OCI-M2 (cell line): ENCODE measurements around the gene AKT1S1.
"Not testable (repeated sequence)": the region's sequence is repeated elsewhere in the genome, so short reads cannot be mapped to it uniquely, and the experiment has no call there.

Source experiments
- DNase-seq: peaks from one replicate; lab custom pipeline; 2025; ENCODE audit not compliant: unreplicated experiment; lab: John Stamatoyannopoulos, UW

AKT1S1 gene

DNA sequence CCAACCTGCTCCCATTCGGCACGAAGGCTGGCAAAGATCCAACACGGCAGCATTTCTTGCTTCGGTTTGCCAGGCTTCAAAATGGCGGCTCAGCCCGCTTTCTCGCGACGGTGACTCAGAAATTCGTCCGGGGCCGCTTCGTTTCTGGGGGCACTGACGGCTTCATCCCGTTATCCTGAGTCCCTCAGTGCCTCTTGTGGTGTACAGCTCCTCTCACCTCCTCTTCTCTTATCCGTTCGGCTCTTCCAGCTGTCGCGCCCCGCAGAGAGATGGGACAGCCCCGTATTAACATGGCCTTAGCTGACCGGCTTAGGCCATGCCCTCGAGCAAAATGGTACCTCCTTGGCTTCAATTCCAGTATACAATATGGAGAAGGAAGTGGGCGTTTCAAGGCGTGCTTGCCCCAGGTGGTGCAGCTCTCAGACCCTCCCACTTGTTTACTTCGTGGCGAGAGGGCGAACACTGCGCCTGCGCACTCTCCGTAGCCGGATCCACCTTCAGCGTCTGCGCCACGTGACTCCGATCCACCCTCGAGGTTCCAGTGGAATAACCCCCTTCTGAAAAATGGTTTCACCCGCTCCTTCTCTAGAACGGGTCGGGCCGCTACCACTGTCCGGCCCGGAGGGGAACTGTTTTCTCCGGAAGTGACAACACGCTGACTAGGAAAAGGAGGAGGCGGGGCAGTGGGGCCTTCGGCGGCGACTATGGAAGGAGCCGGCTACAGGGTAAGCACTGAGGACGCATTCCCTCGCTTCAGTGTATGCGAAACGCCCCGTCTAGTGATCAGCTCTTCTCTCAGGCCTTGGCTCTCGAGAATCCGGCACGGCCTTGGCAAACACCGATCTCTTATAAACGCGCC, at the start of gene AKT1S1, which contains the start of gene TBC1D17:
TSS of gene AKT1S1 (minus strand) at position 336 of the 859 bp plus-strand sequence. CDS start 4,060 bp downstream, outside the sequence.
TSS of gene TBC1D17 (plus strand) at position 683 of the 859 bp plus-strand sequence. CDS start at position 705, 22 bp downstream.
- peak; percentile 98 for DNase-seq

DNA sequence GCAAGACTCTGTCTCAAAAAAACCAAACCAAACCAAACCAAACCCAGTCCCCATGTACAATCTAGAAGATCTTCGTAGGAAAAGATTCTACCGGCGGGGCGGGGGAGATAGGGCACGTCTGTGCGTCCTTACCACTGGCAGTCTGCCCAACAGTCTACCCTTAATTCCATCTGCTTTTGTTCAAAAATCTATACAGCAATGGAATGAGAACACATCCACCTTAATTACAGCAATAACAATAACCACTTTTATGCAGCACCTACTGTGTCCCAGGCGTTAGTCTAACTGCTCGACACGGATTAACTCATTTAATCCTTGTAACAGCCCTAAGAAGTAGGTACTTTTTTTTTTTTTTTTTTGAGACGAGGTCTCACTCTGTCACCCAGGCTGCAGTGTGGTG, 49.4 kb upstream of the AKT1S1 start:
- DNase-seq, result no peak

DNA sequence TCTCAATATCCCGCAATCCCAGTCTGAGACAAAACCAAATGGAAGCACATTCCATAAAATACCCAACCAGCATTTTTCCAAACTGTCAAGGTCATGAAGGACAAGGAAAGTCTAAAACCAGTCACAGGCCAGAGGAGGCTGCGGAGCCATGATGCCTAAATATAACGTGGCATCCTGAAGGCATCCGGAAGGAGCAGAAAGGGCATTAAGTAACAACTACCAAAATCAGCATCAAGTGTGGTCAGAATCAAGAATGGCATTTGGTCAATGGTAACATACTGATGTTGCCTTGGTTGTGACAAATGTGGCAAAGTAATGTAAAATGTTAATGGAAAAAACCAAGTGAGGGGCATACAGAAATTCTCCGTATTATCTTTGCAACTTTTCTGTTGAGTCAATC, 48.3 kb upstream of the AKT1S1 start:
- no peak for DNase-seq

DNA sequence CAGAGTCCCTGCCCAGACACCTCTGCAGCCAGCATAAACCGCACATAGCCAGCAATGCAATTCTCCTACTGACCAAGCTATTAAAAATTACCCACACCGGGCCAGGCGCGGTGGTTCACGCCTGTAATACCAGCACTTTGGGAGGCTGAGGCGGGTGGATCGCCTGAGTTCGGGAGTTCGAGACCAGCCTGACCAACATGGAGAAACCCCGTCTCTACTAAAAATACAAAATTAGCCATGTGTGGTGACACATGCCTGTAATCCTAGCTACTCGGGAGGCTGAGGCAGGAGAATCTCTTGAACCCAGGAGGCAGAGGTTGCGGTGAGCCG, 47.7 kb upstream of the AKT1S1 start:
- not testable (repeated sequence) for DNase-seq

DNA sequence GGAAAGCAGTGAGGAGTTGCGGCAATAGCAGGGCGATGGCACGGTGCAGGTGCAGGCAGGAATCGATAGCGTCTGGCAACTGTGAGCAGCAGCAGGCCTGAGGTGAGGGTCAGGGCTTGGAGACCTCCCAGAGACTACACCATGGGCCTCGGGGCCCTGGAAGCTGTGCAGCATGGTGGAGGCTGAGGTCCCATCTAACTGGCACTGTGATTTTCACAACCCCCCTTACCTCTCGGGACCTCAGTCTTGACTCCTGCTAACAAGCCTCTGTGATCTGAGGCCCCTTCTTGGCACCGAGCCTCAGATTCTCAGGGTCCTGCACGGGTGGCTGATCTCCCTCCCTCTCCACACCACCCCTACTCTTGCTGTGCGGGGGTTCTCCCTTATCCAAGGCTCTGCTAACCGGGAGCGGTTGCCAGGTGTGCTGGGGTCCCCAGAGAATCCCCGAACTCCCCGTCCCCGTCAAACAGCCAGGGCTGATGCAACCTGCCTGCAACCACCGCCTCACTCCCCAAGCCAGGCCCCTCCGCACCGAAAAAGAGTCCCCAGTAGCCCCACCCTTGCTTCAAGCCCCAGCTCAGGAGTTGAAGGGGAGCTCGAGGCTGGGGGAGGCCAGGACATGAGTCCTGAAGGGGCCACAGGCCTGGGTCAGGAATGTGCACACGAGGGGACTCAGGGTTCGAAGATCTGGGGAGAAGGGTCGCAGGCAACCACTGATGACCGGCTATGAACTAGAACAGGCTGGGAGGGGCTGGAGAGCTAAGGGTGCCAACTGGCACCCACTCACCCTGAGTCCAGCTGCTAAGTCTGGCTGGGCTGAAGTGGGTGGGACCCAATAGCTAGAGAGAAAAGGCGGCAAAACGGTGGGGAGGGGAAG, 47.1 kb upstream of the AKT1S1 start:
- DNase-seq, result no peak

DNA sequence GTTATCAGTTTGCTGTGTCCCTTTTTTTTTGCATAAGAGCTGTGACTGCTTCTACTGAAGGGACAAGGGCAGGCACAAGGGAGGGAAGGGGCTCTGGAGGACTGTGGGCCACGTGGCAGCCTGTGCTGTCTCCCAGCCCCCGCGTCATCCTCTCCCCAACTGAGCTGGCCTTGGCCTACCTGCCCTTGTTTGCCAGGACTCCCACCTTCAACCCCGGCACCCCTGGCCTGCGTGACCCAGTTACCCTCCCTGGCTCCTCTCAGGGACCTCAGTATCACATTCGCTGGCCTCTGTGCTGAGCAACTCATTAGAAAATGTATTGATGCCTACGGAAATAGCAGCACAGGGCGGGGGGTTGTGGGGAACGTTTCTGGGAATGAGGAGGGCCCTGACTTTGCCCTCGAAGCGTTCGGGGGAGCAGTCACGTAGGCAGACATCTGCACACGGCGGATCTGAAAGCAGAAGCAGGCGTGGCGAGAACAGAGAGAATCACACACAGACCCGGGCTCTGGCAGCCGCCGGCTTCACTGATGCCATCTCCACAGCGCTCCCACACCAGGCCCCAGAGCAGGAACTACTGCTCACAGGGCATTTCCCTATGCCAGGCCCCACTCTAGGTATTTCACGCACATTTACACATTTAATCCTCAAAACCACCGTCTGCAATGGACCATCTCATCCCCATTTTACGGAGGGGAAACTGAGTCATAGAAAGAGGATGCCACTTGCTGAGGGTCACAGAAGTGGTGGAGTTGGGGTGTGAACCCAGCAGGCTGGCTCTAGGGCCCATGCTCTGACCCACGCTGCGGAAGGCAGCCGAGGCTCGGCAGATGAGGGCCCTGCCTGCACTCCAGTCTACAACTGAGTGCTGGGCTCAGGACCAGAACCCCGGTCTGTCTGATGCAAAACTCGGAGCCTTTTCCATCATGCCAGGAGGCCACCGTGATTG, 46.2 kb upstream of the AKT1S1 start:
- DNase-seq, result no peak

DNA sequence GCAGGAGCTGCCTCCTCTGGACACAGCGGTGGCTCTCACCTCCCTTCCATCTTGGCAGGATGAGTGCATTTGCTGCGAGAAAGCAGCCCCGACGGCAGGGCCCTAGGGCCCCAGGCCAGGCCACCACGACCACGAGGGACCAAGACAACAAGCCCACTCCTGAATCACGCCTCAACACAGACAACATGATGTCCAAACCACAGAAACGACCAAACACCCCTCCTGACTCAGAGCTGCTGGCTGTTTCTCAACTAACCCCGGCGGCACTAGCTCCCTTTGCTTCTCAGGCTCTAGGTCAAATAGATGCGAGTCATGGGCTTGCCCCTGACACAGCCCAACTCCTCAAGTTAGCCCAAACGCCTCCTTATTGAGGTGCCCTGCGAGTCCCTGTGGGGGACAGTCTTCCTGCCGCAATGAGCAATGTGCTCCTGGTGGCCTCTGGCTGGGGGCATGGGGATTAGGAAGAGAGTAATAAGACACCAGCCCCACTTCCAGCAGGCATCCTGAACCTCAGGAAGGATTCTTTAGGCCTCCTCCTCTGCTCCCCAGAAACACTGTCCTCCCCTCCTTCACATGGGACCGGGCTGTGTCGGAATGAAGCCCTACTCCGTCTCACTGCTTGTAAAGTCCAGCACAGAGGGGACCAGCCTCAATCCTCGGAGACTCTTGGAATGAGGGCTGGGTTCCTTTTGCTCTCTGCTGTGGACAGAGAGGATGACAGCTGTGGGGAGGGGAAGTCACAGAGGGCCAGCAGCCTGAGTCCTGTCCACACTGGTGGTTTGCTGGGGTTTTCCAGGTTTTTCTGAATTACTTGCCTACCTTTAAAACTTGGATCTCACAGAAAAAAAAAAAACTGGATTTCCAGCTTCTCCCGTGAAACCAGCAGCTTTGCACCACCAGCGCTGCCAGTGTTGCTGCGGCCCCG, 45.0 kb upstream of the AKT1S1 start:
- no peak for DNase-seq

DNA sequence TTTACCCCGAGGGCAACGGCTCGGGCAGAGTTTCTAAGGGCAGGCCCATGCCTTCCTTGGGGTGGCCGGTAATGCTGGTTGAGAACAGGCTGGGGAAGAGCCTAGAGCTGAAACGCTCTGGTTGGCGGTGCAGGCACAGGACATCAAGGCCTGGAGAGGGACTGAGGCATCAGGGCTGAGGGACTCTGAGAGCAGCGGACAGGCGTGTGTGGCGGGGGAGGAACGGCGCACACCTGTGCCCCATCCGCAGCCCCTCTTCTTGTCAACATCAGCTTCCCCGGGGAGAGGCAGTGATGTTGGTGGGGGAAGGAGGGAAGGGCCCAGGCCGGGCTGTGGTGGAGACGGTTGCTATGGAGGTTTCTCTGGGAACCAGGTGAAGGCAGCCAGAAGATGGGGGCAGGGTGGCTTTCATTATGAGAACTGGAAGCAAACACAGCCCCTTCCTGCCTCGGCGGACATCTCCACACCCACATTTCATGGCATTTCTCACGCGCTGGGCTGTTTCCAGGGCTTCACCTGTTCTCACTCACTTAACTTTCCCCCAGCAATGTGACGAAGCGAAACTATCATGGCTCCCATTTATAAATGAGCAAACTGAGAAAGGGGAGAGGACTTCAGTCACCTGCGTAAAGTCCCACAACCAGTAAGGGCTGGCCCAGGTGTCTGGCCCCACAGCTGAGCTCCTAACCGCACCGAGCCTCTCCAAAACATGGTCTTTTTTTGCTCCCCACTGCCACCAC, 43.6 kb upstream of the AKT1S1 start:
- DNase-seq, result no peak

DNA sequence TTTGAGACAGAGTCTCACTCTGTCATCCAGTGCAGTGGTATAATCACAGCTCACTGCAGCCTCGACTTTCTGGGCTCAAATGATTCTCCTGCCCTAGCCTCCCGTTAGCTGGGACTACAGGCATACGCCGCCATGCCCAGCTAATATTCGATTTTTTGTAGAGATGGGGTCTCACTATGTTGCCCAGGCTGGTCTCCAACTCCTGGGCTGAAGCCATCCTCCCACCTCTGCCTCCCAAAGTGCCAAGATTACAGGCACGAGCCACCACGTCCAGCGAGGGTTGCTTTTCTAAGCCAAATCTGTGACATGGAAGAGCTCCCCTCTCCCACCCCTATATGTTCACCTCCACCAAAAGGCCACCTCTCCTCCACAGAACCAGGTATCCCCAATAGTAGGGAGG, 40.9 kb upstream of the AKT1S1 start:
- DNase-seq, result no peak

DNA sequence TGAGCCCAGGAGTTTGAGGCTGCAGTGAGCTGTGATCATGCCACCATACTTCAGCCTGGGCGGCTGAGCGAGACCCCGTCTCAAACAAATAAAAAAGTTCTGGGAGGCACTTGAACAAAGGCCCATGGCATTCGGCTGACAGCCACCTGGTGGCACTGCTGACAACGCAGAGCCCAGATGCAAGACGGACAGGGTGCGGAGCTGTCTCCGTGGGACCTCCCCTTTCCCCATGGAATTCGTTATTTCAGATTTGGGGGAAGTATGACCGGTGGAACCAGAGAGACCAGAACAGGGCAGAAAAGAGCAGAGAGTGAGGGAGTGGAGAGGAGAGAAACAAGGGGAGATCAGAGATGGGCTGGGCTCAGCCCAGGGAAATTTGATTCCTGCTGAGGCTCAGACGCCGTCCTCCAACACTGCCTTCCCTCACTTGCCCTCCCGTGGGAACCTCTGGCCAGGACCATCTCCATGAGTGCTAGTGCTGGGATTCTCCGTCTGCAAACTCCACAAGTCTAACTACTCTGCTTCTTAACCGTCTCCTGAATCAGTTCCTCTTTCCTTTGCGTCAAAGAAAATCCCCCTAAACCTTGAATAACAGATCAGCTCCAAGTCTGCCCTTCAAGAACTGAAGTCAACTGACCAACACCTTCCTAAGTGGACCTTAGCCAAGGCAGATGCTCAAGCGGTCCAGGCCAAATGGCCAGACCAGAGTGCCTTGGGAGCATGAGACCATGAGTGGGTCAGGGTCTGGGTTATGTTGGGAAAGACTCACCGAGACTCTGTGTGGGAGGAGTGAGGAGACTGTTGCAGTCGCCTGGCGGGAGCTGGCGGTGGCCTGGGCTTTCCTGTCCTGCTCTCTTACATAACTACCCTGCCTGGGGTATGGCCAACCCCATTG, 39.9 kb upstream of the AKT1S1 start:
- no peak for DNase-seq

DNA sequence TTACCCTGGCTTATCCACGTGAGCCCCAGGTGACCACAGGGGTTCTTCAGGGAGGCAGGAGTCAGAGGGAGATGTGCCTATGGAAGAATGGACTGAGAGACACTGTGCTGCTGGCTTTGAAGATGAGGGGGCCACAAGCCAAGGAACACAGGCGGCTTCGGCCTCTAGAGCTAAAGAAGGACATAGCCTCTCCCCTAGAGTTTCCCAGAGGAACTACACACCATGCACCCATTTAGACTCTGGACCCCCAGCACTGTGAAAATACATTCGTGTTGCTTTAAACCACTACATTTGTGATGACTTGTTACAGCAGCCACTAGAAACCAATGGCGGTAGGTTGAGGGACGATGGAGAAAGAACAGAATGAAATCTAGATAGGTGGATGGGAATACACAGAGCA, 38.1 kb upstream of the AKT1S1 start:
- DNase-seq, result no peak

DNA sequence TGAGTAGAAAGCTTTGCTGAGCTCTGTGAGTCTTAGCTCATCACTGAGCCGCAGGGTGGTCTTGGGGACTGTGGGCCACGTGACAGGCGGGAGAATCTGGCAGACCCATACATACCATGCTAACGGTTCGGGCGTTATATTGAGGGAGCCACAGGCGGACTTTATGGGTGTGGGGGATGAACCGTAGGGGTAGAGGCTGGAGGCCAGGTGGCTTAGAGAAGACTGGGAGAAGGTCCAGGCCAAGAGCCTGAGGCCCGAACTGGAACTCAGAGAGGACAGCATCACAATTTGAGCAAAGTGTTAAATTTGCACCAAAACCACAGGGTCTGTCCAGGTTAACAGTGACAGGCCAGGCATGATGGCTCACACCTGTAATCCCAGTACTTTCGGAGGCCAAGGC, 36.6 kb upstream of the AKT1S1 start:
- no peak for DNase-seq

DNA sequence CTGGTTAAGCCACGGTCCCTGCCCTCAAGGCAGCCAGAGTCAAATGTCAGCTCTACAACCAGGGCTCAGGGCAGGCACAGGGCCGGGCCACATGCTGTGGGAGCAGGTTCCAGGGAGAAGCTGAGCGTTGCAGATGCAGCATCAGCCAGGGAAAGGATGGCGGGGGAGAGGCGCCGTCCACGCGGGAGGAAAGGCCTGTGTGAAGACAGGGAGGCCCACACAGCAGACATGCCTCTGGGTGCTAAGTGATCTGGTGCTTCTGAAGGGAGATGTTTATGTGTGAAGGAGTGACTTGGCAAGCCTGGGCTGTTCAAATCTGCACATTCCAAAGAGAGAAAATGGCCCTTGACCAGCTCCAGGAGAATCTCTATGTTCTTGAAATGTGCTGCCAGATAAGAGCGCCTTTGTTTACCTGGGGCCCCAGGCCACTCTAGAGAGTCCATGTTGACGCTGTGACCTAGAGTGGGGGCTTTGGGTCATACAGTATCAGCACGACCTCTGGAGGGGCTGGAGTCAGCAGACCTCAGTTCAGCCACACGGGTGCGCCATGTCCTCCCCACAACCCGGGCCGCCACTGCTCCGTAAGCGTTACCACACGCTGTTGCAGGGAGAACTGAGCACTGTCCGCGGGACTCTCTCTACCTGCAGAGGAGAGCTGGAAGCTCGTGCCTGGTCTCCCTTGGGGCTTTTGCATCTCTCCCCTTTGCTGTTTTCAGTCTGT, 36.0 kb upstream of the AKT1S1 start:
- no peak for DNase-seq

DNA sequence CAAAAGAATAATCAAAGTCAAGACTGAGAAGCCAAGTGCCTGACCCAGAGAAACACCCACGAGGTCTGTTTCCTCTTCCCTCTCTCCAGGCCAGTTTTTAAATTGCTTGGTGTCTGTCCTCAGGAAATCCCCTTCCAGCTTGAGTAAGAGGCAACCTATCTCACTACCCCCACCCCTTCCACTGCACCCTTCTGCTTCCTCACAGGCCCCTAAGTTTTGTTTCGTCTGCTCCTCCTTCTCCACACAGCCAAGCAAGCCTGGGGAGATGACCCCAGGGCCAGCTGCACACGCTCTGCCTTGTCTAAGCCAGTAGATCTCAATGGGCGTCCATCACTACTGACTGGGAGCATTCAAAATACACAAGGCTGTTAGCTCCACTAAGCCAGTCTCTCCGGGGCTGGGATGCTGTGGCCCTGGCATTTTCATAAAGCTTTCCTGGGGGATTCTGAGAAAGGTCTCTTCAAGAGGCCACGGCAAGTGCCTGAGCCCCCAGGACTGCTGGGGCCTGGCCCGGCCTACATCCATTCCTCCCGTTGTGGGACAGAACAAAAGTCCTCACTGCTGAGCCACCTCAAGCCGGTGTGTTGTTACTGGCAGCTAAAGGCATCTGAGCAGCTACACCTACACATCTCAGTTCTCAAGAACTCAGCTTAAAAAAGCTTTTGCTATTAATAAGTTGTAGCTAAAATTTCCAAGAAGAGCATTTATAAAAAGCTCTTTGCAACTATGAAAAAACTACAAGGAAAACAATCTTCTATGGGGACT, 34.4 kb upstream of the AKT1S1 start:
- DNase-seq, result no peak

DNA sequence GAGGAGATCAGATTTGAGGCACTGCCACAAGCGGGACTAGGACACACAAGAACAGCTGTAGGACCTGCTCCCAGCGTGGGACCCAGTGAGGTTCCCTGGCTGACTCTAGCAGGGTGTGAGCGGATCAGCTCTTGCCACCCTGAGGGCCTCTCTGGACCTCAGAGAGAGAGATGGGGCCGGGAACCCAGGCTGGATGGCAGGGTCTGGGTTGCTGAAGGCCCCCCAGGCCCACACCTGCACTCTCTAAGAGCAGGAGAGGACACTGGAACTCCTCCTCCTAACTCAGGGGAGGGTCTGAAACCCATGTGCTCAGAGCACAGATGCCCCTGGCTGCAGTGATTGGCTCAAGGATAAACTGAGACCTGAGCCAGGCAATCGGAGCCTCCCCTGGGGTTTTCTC, 33.0 kb upstream of the AKT1S1 start:
- no peak for DNase-seq

DNA sequence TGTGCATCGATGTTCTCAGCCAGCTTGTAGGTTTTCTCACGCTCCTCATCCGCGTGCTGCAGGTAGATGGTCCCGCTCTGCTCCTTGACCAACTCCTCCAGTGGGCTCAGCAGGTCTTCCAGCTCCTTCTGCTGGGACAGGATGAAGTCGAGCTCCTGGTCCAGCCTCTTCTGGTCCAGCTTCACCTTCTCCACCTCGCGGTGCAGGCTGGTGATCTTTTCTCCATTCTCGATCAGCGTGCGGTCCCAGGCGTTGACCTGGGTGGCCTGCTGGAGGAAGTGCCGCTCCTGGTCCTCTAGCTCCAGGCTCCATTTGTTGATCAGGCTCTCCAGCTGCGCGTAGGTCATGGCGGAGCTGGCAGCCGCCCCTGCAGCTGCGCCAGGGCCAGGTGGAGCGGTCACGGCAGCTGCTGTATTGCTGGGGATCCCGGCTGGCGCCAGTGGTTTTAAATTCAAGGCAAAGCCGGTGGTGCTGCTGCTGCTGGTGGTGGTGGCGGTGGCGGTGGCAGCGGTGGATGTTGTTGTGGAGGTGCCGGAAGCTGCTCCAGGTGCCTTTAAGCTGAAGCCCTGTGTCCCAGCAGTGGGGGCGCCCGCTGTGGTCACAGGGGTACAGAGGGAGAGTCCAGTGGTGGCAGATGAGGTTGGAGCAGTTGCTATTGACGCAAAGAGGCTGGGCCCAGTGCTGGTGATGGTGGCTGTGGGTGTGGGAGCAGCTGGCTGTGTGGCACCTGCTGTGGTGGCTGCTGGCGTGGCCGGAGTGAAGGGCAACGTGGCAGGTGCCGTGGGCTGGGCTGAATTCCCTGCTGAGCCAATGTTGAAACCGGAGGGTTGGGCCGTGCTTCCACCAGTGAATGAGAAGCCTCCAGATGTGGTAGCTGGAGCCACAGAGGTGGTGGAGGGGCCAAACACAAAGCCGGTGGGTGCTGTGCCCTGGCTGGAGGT, 31.6 kb upstream of the AKT1S1 start:
- DNase-seq, result no peak
